HG02885 (cell line): Measurements from ENCODE around the gene RAP1GAP2.
"Not testable (repeated sequence)": the region's sequence is repeated elsewhere in the genome, so short reads cannot be mapped to it uniquely, and the experiment has no call there.

ENCODE experiments used
- ATAC-seq: cut with Tn5 transposase; IDR thresholded peaks from one replicate; pipeline ENCODE4 v1.9.1; 2021; ENCODE audit warnings: mild to moderate bottlenecking; ENCODE audit not compliant: unreplicated experiment, poor library complexity

The RAP1GAP2 gene

GRCh38 chr17:2785376-2785775, 10.9 kb upstream of the RAP1GAP2 start:
- not testable (repeated sequence) for ATAC-seq

GRCh38 chr17:2786176-2786881, 9.9 kb upstream of the RAP1GAP2 start:
- no peak for ATAC-seq

GRCh38 chr17:2789700-2790099, 6.5 kb upstream of the RAP1GAP2 start:
- no peak for ATAC-seq

GRCh38 chr17:2792366-2793169, 3.7 kb upstream of the RAP1GAP2 start:
- no peak for ATAC-seq

- ATAC-seq: no peak
Observed at GRCh38 chr17:2794111-2794803, 2.0 kb upstream of the RAP1GAP2 start.

- ATAC-seq: no peak
Observed at GRCh38 chr17:2795441-2796163, 636 bp upstream of the RAP1GAP2 start.

- no peak for ATAC-seq
Observed at GRCh38 chr17:2797226-2797625, 988 bp downstream of the RAP1GAP2 start.

GRCh38 chr17:2797637-2798036, 1.4 kb downstream of the RAP1GAP2 start:
- no peak for ATAC-seq

- no peak for ATAC-seq
Observed at GRCh38 chr17:2798188-2798587, 1.9 kb downstream of the RAP1GAP2 start.

GRCh38 chr17:2798678-2799077, 2.4 kb downstream of the RAP1GAP2 start:
- no peak for ATAC-seq

GRCh38 chr17:2799653-2800052, 3.4 kb downstream of the RAP1GAP2 start:
- no peak for ATAC-seq

GRCh38 chr17:2800367-2800766, 4.1 kb downstream of the RAP1GAP2 start:
- no peak for ATAC-seq

GRCh38 chr17:2801841-2802240, 5.6 kb downstream of the RAP1GAP2 start:
- ATAC-seq: no peak

GRCh38 chr17:2802574-2802973, 6.3 kb downstream of the RAP1GAP2 start:
- ATAC-seq: no peak

GRCh38 chr17:2803386-2803785, 7.1 kb downstream of the RAP1GAP2 start:
- no peak for ATAC-seq

- no peak for ATAC-seq
Observed at GRCh38 chr17:2803971-2804370, 7.7 kb downstream of the RAP1GAP2 start.

GRCh38 chr17:2804912-2805311, 8.7 kb downstream of the RAP1GAP2 start:
- ATAC-seq: no peak

GRCh38 chr17:2805961-2806360, 9.7 kb downstream of the RAP1GAP2 start:
- ATAC-seq: no peak

- ATAC-seq: no peak
Observed at GRCh38 chr17:2808367-2809335, 12.4 kb downstream of the RAP1GAP2 start.
